HG03521 (cell line): ENCODE results near the gene ATG10.
A peak's percentile ranks its signal among the peaks of the same experiment; 100 is the strongest.
"Not testable (repeated sequence)": the region's sequence is repeated elsewhere in the genome, so short reads cannot be mapped to it uniquely, and the experiment has no call there.

ENCODE experiments used
- ATAC-seq: cut with Tn5 transposase; IDR thresholded peaks from one replicate; pipeline ENCODE4 v1.9.1; 2021; ENCODE audit warnings: mild to moderate bottlenecking, moderate library complexity; ENCODE audit not compliant: unreplicated experiment

ATG10 gene

GRCh38 chr5:81971712-81972491, at the start of gene ATG10:
Gene ATG10 (plus strand): TSS chr5:81972023. CDS start chr5:81987571, 15,548 bp downstream.
- ATAC-seq, result peak; percentile 98

- ATAC-seq, result no peak
Observed at GRCh38 chr5:81922854-81923279, 49.0 kb upstream of the ATG10 start.

GRCh38 chr5:81924442-81924841, 47.4 kb upstream of the ATG10 start:
- ATAC-seq, result no peak

- ATAC-seq, result no peak
Observed at GRCh38 chr5:81925009-81925408, 46.8 kb upstream of the ATG10 start.

GRCh38 chr5:81925981-81926380, 45.8 kb upstream of the ATG10 start:
- ATAC-seq, result no peak

- no peak for ATAC-seq
Observed at GRCh38 chr5:81936066-81936465, 35.8 kb upstream of the ATG10 start.

GRCh38 chr5:81936750-81937149, 35.1 kb upstream of the ATG10 start:
- no peak for ATAC-seq

- no peak for ATAC-seq
Observed at GRCh38 chr5:81942746-81943145, 29.1 kb upstream of the ATG10 start.

- no peak for ATAC-seq
Observed at GRCh38 chr5:81948349-81948748, 23.5 kb upstream of the ATG10 start.

- ATAC-seq, result no peak
Observed at GRCh38 chr5:81949462-81949861, 22.4 kb upstream of the ATG10 start.

- ATAC-seq, result no peak
Observed at GRCh38 chr5:81950996-81951395, 20.8 kb upstream of the ATG10 start.

GRCh38 chr5:81954796-81955195, 17.0 kb upstream of the ATG10 start:
- ATAC-seq, result not testable (repeated sequence)

- not testable (repeated sequence) for ATAC-seq
Observed at GRCh38 chr5:81958129-81958528, 13.7 kb upstream of the ATG10 start.

GRCh38 chr5:81961651-81962440, 10.0 kb upstream of the ATG10 start:
- no peak for ATAC-seq

- no peak for ATAC-seq
Observed at GRCh38 chr5:81963544-81963943, 8.3 kb upstream of the ATG10 start.

GRCh38 chr5:81965524-81965923, 6.3 kb upstream of the ATG10 start:
- no peak for ATAC-seq

GRCh38 chr5:81969226-81969625, 2.6 kb upstream of the ATG10 start:
- no peak for ATAC-seq

GRCh38 chr5:81969912-81970311, 1.9 kb upstream of the ATG10 start:
- ATAC-seq, result no peak

GRCh38 chr5:81971111-81971711, 612 bp upstream of the ATG10 start:
- no peak for ATAC-seq

GRCh38 chr5:81972492-81972783, 615 bp downstream of the ATG10 start:
- ATAC-seq, result no peak

GRCh38 chr5:81980160-81980559, 8.3 kb downstream of the ATG10 start:
- no peak for ATAC-seq
